GM10266 (cell line): ENCODE measurements around the gene FRMPD4.

Experiments used
- DNase-seq: peaks from one replicate; pipeline ENCODE4 v3.0.0; 2012; ENCODE audit errors: extremely low spot score
- CTCF ChIP-seq: IDR thresholded peaks from 2 replicates; pipeline ENCODE4 v1.5.1; 2012; ENCODE audit warnings: mild to moderate bottlenecking, low read depth; ENCODE audit not compliant: control insufficient read depth, insufficient read depth; ENCODE audit errors: missing control alignments

FRMPD4 gene

GRCh38 chrX:12579311-12579710, 441.0 kb downstream of the FRMPD4 start:
- DNase-seq = no peak
- no peak for TF ChIP-seq CTCF

- no peak for DNase-seq
- no peak for TF ChIP-seq CTCF
These were observed 442.3 kb downstream of the FRMPD4 start for GRCh38 chrX:12580548-12580947.

GRCh38 chrX:12581546-12581945, 443.3 kb downstream of the FRMPD4 start:
- no peak for DNase-seq
- no peak for TF ChIP-seq CTCF

GRCh38 chrX:12582649-12583048, 444.4 kb downstream of the FRMPD4 start:
- no peak for DNase-seq

GRCh38 chrX:12583543-12583942, 445.3 kb downstream of the FRMPD4 start:
- DNase-seq = no peak
- TF ChIP-seq CTCF = no peak

More at GRCh38 chrX:12582649-12583048, 444.4 kb downstream of the FRMPD4 start:
- TF ChIP-seq CTCF = no peak

GRCh38 chrX:12595720-12596119, 457.4 kb downstream of the FRMPD4 start:
- no peak for TF ChIP-seq CTCF
- DNase-seq = no peak

- TF ChIP-seq CTCF = no peak
- no peak for DNase-seq
These were observed 471.8 kb downstream of the FRMPD4 start for GRCh38 chrX:12610079-12610478.

- DNase-seq = no peak
- no peak for TF ChIP-seq CTCF
These were observed 473.2 kb downstream of the FRMPD4 start for GRCh38 chrX:12611471-12611870.
